WTC11 (cell line): ENCODE measurements around the gene KSR1. TPM values are rescaled to one million over a fixed set of nuclear protein-coding genes. Genes with fewer than 3 reads are reported as not detected.

Experiments
- ATAC-seq: fragments of 200-7000 bp; cut with Tn5 transposase; 2 replicates; pipeline ENCODE4 v1.10.0; 2021; ENCODE audit warnings: mild to moderate bottlenecking, moderate library complexity
- CTCF ChIA-PET: fragments of 300-600 bp; sonication (Branson Sonifier 250); formaldehyde crosslinking; loops from one replicate; lab custom pipeline; 2021; ENCODE audit warnings: antibody characterized with exemption; lab: Charles Lee
- POLR2A ChIA-PET: fragments of 350-600 bp; sonication (Branson Sonifier 250); formaldehyde crosslinking; loops from one replicate; lab custom pipeline; 2021; ENCODE audit warnings: antibody characterized with exemption; lab: Charles Lee
- DNase-seq: peaks from one replicate; pipeline ENCODE4 v3.0.0; 2021; ENCODE audit warnings: low spot score
- H3K27ac Mint-ChIP-seq: 2 replicates; pipeline ENCODE4 v1.8.0; 2021; ENCODE audit warnings: mixed read lengths
- H3K27me3 Mint-ChIP-seq: 2 replicates; pipeline ENCODE4 v1.8.0; 2021; ENCODE audit warnings: low read depth, mild to moderate bottlenecking, moderate library complexity, mixed read lengths
- H3K36me3 Mint-ChIP-seq: 2 replicates; pipeline ENCODE4 v1.8.0; 2021; ENCODE audit warnings: mixed read lengths
- H3K4me1 Mint-ChIP-seq: 2 replicates; pipeline ENCODE4 v1.8.0; 2022; ENCODE audit warnings: mixed read lengths
- H3K4me3 Mint-ChIP-seq: 2 replicates; pipeline ENCODE4 v1.8.0; 2021; ENCODE audit warnings: mild to moderate bottlenecking, moderate library complexity, mixed read lengths
- H3K9me3 Mint-ChIP-seq: 2 replicates; pipeline ENCODE4 v1.8.0; 2021; ENCODE audit warnings: mixed read lengths
- ARID4B ChIP-seq: sonication (generic); formaldehyde crosslinking; IDR thresholded peaks from 2 replicates; pipeline ENCODE4 v1.8.0; 2023; ENCODE audit warnings: missing genetic modification reagents, mild to moderate bottlenecking, borderline replicate concordance
- ATF6 ChIP-seq: sonication (generic); formaldehyde crosslinking; IDR thresholded peaks from 2 replicates; pipeline ENCODE4 v1.8.1; 2023; ENCODE audit warnings: mild to moderate bottlenecking, missing genetic modification reagents
- CDX4 ChIP-seq: fragments of 250-450 bp; sonication (Bioruptor Pico); IDR thresholded peaks from 2 replicates; pipeline ENCODE4 v1.9.0; 2021; ENCODE audit warnings: moderate library complexity, mild to moderate bottlenecking, inconsistent platforms, borderline replicate concordance
- EMX1 ChIP-seq: fragments of 250-450 bp; sonication (Bioruptor Pico); IDR thresholded peaks from 2 replicates; pipeline ENCODE4 v1.8.0; 2021; ENCODE audit warnings: mild to moderate bottlenecking
- ESRRA ChIP-seq: sonication (generic); formaldehyde crosslinking; IDR thresholded peaks from 2 replicates; pipeline ENCODE4 v1.8.1; 2022; ENCODE audit warnings: mild to moderate bottlenecking, missing genetic modification reagents, borderline replicate concordance
- HMGA2 ChIP-seq: fragments of 250-450 bp; sonication (Bioruptor Pico); IDR thresholded peaks from 2 replicates; pipeline ENCODE4 v1.4.0; 2021; ENCODE audit warnings: mild to moderate bottlenecking, moderate library complexity
- JAZF1 ChIP-seq: fragments of 250-450 bp; sonication (Bioruptor Pico); IDR thresholded peaks from 2 replicates; pipeline ENCODE4 v1.9.0; 2021; ENCODE audit warnings: moderate library complexity, mild to moderate bottlenecking, inconsistent platforms
- KAT7 ChIP-seq: sonication (generic); formaldehyde crosslinking; IDR thresholded peaks from 2 replicates; pipeline ENCODE4 v1.8.1; 2023; ENCODE audit warnings: missing genetic modification reagents, mild to moderate bottlenecking, borderline replicate concordance
- MLX ChIP-seq: sonication (generic); formaldehyde crosslinking; IDR thresholded peaks from 2 replicates; pipeline ENCODE4 v1.8.1; 2023; ENCODE audit warnings: mild to moderate bottlenecking, missing genetic modification reagents, moderate library complexity
- NFYB ChIP-seq: sonication (generic); formaldehyde crosslinking; conservative IDR thresholded peaks from 2 replicates; pipeline ENCODE4 v1.8.0; 2022; ENCODE audit warnings: low read depth, missing genetic modification reagents
- OVOL2 ChIP-seq: fragments of 250-450 bp; sonication (Bioruptor Pico); IDR thresholded peaks from 2 replicates; pipeline ENCODE4 v1.9.0; 2021; ENCODE audit warnings: mild to moderate bottlenecking, borderline replicate concordance
- USF1 ChIP-seq: sonication (generic); formaldehyde crosslinking; IDR thresholded peaks from 2 replicates; pipeline ENCODE4 v1.8.0; 2022; ENCODE audit warnings: mild to moderate bottlenecking, missing genetic modification reagents
- USF2 ChIP-seq: sonication (generic); formaldehyde crosslinking; IDR thresholded peaks from 2 replicates; pipeline ENCODE4 v1.8.1; 2023; ENCODE audit warnings: mild to moderate bottlenecking, missing genetic modification reagents, moderate library complexity
- ZBTB43 ChIP-seq: sonication (generic); formaldehyde crosslinking; IDR thresholded peaks from 2 replicates; pipeline ENCODE4 v1.8.1; 2023; ENCODE audit warnings: mild to moderate bottlenecking, missing genetic modification reagents
- ZNF121 ChIP-seq: sonication (generic); formaldehyde crosslinking; IDR thresholded peaks from 2 replicates; pipeline ENCODE4 v1.8.0; 2023; ENCODE audit warnings: missing genetic modification reagents
- ZNF138 ChIP-seq: sonication (generic); formaldehyde crosslinking; conservative IDR thresholded peaks from 2 replicates; pipeline ENCODE4 v1.8.1; 2022; ENCODE audit warnings: mild to moderate bottlenecking, moderate library complexity, missing genetic modification reagents
- ZNF281 ChIP-seq: sonication (generic); formaldehyde crosslinking; IDR thresholded peaks from 2 replicates; pipeline ENCODE4 v1.8.0; 2023; ENCODE audit warnings: mild to moderate bottlenecking, missing genetic modification reagents
- ZNF396 ChIP-seq: fragments of 250-450 bp; sonication (Bioruptor Pico); IDR thresholded peaks from 2 replicates; pipeline ENCODE4 v1.8.0; 2021; ENCODE audit warnings: mild to moderate bottlenecking, moderate library complexity, borderline replicate concordance
- ZNF425 ChIP-seq: fragments of 250-450 bp; sonication (Bioruptor Pico); conservative IDR thresholded peaks from 2 replicates; pipeline ENCODE4 v1.9.0; 2021; ENCODE audit warnings: mild to moderate bottlenecking
- ZSCAN18 ChIP-seq: fragments of 250-450 bp; sonication (Bioruptor Pico); IDR thresholded peaks from 2 replicates; pipeline ENCODE4 v2.1.2; 2022; ENCODE audit warnings: mild to moderate bottlenecking, moderate library complexity
- total RNA-seq: library from RNA; stranded (reverse); gene quantifications from 3 replicates; pipeline ENCODE4 v1.2.3, GENCODE V29; 2021

The KSR1 gene
- total RNA-seq, 1 experiment from 2014 or later, result 45.5 TPM

- TF ChIP-seq USF2, result no peak
- TF ChIP-seq ZNF396 (CRISPR knock-in tag), result no peak
- TF ChIP-seq HMGA2, result no peak
- TF ChIP-seq ZSCAN18 (CRISPR knock-in tag), result no peak
- TF ChIP-seq USF1, result no peak
- no peak for TF ChIP-seq EMX1 (CRISPR knock-in tag)
- no peak for TF ChIP-seq ESRRA
- no peak for TF ChIP-seq OVOL2
- TF ChIP-seq KAT7, result no peak
- TF ChIP-seq ZNF138, result no peak
- TF ChIP-seq ZNF281 (CRISPR knock-in tag), result no peak
- TF ChIP-seq ARID4B (CRISPR knock-in tag), result no peak
Observed at GRCh38 chr17:27450416-27450815, 5.8 kb upstream of the KSR1 start (continued).

- H3K27me3 Mint-ChIP-seq, result peaks cover 5% of the 10 kb centered on the region
- H3K27ac Mint-ChIP-seq, result no peak overlapping the region
- no peaks in the 10 kb centered on the region for H3K9me3 Mint-ChIP-seq
- ChIA-PET CTCF (interaction anchor here (1.2 kb wide), 1 partner anchor 151 kb away, joined by 4 read pairs; no protein-coding TSS in a partner anchor), POLR2A (no interaction called here)
- H3K4me3 Mint-ChIP-seq, result no peak overlapping the region
- peaks cover 9% of the 10 kb centered on the region for H3K4me1 Mint-ChIP-seq
- ATAC-seq (no peak), DNase-seq (no peak)
- H3K36me3 Mint-ChIP-seq, result no peaks in the 10 kb centered on the region
- no peak for TF ChIP-seq JAZF1 (CRISPR knock-in tag)
- no peak for TF ChIP-seq ZNF121 (CRISPR knock-in tag)
- no peak for TF ChIP-seq ZBTB43 (CRISPR knock-in tag)
- no peak for TF ChIP-seq MLX (CRISPR knock-in tag)
- TF ChIP-seq CDX4, result no peak
- TF ChIP-seq ZNF425 (CRISPR knock-in tag), result no peak
- no peak for TF ChIP-seq ATF6 (CRISPR knock-in tag)
- no peak for TF ChIP-seq NFYB (CRISPR knock-in tag)
Observed at GRCh38 chr17:27451906-27452305, 4.3 kb upstream of the KSR1 start.
